RKO (cell line): Measurements from ENCODE around the gene RAPGEF5.
A peak's percentile ranks its signal among the peaks of the same experiment; 100 is the strongest.

ENCODE experiments used
- DNase-seq: peaks from one replicate; pipeline ENCODE4 v3.0.0-alpha.2; 2016; ENCODE audit warnings: low spot score

The RAPGEF5 gene

DNA sequence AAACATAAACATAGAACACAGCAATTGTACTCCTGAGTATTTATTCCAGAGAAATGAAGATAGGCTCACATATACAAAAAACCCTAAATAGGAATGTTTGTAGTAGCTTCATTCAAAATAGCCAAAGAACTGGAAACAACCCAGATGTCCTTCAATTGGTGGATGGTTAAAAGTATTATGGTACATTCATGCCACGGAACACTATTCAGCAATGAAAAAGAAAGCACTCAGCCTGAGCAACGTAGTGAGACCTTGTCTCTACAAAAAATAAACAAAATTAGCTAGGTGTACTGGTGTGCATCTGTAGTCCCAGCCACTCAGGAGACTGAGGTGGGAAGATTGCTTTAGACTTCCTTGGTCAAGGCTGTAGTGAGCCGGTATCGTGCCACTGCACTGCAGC, 94.4 kb downstream of the RAPGEF5 start:
- DNase-seq: no peak

GRCh38 chr7:22256541-22257096, 100.3 kb downstream of the RAPGEF5 start:
- DNase-seq: no peak

DNA sequence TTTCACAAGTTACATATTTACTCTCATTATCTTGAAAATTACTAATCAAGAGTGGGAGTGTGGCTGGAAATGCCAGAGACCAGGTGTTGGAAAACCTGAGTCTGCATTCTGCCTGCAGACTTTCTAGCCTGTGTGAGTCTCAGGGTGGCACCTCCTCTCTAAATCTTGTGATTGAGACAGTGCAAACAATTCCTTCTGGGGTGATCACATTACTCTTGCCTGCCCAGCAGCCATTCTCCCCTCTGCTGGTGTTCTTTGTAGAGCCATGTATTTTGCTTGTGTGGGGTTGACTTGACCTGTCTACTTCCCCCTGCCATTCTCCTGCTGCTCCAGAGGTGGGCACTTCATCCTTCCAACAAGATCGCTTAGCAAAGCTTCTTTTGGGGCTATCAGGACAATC, 101.1 kb downstream of the RAPGEF5 start:
- no peak for DNase-seq

DNA sequence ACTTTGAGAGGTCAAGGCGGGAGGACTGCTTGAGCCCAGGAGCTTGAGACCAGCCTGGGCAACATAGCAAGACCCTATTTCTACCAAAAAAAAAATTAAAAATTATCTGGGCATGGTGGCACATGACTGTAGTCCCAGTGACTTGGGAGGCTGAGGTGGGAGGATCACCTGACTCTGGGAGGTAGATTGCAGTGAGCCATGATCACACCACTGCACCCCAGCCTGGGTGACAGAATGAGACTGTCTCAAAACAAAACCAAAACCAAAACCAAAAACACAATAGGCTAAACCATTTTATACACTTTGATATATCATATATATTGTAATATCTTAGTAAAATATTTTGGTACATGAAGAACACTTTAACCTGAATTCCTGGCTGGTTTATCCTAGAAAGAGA, 101.6 kb downstream of the RAPGEF5 start:
- DNase-seq: no peak

DNA sequence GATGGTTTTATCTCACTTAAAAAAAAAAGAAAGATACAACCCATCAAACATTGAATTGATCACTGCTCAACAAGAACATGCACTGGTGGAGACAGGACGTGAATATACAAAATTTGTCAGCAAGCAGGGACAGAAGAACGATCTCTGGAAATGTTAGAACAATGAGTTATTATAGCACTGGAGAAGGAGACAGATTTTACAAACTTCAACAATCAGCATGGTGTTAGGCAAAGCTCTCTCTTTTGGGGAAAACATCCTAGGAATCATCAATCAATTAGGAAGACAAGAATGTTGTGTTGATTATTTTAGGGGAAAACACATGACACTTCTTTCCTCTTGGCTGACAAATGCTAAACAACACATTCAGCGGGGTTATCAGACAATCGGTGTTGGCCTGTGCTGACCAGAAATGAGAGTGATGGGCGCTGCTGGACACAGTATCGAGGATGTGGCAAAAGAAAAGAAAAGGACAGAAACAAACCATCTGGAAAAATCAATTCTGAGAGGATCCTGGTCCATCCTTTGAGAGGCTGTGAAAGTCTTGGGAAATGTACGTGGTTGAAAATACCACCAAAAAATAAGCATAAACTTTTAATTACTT, 103.9 kb downstream of the RAPGEF5 start:
- DNase-seq: no peak

- DNase-seq: no peak
These were observed 104.9 kb downstream of the RAPGEF5 start for GRCh38 chr7:22252016-22252415.

DNA sequence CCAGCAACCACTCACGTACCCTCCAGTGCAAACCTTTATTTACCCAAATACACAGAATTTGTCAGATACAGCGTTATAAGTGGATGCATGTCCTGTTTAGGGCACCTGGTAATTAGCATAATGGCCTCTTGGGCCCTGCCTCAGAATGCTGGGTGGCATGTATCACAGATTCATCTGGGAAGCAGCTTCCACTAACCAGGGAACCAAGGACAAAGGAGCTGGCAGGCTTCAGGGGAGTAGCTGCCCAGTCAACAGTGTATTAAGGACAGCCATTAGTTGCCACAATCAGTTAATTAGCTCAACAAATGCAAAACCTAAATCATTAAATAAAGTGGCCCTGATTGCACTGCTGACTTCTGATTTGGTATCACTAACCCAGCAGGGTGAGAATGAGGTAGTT, 105.7 kb downstream of the RAPGEF5 start:
- DNase-seq: no peak

GRCh38 chr7:22250390-22250789, 106.6 kb downstream of the RAPGEF5 start:
- DNase-seq: no peak

DNA sequence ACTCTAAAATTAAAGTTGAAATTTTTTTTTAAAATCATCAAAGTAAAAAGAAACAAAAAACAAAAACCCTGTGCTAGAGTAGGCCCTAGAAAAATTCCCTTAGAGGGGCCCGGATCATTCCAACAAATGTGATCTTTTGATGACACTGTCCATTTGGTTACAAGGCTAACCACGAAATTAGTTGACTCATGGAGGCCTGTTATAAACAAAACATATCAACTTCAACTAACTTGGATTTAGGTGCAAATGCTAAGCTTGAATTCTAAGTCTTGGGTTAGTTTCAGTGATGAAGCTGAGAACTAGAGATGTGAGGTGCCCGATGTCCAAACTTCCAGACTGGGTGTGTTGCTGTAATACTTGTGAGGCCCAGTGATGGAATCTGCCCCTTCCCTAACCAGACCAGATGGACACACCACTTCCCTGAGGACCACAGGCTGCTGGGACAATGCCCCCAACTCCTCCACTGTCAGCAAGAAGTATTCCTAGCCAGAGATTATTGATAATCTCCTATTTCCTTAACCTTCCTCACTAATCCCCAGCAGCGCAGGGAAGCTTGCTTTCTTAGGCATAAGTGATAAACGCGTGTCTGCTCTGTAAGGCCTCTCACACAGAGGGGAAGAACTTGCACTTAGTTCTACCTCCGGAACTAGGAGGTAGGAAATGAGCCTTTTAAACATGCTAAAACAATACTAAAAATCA, 108.7 kb downstream of the RAPGEF5 start:
- no peak for DNase-seq

- DNase-seq: no peak
These were observed 115.1 kb downstream of the RAPGEF5 start for GRCh38 chr7:22241805-22242390.

DNA sequence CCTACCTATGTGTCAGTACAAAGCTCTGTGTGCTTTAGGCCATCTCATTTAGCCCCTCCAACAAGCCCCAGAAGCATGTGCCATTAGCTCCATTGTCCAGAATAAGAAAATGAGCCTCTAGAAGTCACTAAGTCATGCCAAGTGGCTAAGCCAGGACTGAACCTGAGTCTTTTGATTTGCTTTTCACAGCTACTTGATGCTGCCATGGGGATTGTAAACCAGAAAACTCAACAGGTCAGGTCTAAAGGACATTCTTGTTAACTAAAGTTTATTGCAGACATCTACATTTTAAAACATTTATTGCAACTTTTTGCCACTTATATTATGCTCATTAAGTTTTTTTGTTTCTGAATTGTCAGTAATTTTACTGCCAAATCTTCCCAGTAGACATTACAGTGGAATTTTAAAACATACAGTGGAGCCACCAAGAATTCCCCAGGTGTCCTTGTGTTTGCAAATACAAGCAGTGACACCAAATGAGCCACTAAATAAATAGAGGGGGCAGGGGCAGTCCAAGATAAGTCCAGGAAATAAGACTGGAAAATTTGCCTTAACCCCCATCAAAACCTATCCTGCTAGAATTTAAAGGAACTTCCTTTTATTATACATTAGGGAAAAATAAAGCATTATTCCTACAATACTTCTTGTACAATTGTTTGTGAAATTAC, 115.9 kb downstream of the RAPGEF5 start:
- DNase-seq: no peak

- DNase-seq: peak; percentile 14
These were observed 118.3 kb downstream of the RAPGEF5 start for GRCh38 chr7:22238354-22239311.

DNA sequence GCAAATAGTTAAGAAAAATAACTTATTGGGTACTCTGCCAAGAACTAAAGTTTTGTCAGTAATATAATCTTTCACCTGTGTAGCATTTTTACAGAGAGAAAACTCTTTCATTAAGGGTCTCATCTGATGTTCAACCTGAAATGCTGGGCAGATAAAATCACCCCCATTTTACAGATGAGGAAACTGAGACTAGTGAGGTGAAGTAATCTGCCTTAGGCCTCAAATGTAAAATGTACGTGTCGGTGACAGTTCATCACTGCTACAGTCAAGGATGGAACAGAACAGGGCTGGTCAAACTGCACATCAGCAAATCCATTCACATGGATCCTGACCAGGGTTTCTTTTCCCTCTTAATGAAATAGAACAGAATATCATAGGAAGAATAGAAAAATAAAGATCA, 121.8 kb downstream of the RAPGEF5 start:
- DNase-seq: no peak

DNA sequence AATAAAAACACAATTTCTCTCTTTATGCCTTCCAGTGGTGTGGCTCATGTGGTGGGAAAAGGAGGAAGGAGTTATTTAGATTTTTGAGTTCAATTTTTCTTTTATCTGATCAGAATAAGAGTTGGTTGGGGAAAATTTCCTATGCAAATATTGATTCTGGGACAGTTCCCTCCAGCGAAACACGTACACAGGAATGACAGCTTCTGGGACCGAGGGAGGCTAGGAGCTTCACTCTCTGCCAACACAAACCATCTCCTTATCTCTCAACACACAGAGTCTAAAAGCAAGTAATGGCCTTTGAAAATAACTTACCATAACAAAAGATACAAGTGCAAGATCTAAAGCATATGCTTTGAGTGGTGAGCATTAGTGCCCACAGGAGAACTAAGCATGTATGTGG, 122.7 kb downstream of the RAPGEF5 start:
- DNase-seq: no peak

- DNase-seq: no peak
These were observed 125.1 kb downstream of the RAPGEF5 start for GRCh38 chr7:22231806-22232205.

DNA sequence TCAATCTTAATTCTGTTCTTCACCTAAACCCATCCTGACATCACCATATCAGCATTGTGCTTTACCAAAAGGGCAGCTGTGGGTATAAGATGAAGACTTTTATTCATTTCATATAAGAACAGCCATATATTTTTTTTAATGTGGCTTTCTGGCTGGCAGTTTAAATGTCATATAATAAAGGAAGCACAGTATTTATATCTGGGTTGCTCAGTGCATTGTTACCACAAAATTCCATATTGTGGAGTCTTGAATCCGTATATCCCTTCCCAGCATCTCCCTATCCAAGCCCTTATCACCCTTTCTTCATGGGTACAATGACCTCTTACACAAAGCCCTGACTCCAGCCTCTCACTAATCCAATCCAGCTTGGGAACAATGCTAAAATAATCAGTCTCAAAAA, 125.8 kb downstream of the RAPGEF5 start:
- DNase-seq: no peak

DNA sequence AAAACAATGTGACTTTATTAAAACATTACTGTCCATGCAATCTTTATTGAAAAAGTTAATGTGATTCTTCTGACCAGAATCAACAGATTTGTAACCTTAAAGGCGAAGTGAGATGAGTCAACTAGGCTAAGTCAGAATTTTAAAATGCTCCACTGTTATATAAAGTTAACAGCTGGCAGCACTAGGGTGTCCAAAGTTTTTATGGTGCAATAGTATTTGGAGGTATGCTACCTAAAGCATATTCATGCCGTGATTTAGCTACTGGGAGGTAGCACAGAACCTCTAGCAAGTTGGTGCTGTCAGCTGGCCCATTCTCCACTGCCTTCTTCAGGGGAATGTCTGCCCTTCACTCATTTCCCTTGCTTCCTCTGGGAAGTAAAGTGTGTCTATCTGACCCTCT, 126.7 kb downstream of the RAPGEF5 start:
- DNase-seq: no peak

DNA sequence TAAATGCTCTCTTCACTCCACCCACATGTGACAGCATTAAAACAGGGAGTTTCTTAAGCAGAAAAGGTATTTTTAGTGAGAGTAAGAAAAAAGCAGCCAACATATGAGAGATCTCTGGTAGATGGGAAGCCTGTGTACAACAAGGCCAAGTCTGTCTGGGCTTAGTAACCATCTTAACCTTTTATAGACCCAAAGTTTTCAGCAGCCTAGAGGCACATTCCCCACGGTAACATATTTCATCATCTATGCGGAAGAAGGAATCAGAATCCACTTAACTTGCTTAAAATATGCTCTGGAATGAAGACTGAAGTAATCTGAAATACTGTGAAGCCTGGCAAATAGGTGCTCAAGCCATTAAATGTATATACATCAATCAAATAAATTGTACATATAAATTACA, 127.8 kb downstream of the RAPGEF5 start:
- no peak for DNase-seq

DNA sequence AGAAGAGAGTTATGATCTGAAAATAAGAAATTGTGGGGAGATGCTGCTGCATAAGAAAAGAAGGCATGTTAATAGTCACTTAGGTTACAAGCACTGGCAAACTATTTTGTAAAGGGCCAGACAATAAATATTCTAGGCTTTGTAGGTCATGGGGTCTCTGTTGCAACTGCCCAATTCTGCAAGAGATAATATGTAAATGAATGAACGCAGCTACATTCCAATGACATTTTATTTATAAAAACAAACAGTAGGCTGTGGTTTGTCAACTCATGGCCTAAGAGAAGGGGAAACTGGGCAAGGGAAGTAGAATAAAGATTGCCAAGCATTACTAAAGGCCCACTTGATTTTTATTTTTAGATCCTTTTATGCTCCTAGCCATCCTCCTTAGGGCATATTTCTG, 133.1 kb downstream of the RAPGEF5 start:
- no peak for DNase-seq

DNA sequence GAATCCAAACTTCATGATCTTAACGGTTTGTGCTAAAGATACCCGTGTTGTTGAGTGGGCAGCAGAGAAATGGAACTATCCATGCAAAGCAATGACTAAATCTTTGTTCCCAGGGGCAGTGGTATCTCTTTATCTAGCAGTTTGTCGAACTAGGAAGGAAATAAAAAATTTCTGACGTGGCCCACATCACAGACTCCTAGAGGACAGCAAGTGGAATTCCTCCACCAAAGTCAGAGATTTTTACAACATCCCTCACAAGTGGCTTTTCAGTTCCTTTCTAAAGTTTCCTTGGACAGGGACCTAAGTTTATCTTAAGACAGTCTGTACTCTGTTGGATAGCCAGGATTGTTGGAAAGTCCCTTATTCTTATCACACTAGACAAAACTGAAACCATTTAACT, 136.0 kb downstream of the RAPGEF5 start:
- DNase-seq: no peak

DNA sequence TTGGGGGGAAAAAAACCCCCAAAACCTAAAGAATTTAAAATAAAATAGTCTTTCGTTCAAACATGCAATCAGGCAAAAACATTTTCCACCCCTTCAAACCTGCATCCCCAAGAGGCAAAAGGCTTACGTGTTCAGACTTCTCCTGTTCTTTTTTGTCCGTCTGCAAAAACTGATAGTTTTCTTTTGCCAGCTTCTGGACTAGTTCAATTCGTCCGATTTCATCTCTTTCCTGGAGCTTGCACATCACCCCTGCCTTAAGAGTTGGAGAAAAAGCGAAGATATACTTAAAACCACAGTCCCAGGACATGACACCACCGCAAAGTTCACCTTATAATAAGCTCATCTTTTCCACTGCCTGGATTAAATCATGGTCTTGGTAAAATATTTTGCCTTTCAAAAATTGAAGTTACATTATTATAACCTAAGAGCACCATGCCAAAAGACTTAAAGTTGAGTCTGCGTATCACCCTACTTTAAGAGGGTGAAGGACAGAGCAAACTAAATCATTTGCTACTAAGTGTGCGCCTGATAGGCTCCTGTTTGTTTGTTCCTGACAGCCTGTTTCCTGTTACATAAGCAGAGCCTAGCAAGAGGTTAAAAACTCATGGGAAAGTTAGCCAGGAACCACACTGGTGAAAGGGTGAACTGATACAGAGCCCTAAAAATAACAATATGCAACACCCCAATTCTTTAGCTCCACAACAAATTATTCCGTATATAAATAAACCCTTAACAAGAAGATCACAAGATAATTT, 137.0 kb downstream of the RAPGEF5 start:
- no peak for DNase-seq
